ENCODE results near the gene TOGARAM1. TPM values are rescaled to one million over a fixed set of nuclear protein-coding genes. Genes with fewer than 3 reads are reported as not detected.

Gene TOGARAM1
- total RNA-seq, 4 donors from 2014 or later: 6.3 to 19.1 (median 9.7) TPM

GRCh38 chr14:44988694-44989093 lies 26.7 kb downstream of the TOGARAM1 start:
- no peak overlapping the region for H3K4me3 ChIP-seq

GRCh38 chr14:44989497-44990440 lies 27.8 kb downstream of the TOGARAM1 start:
- H3K27ac ChIP-seq: peak overlapping the region in 2 of 4 donors; percentile 13 to 34
- H3K27me3 ChIP-seq: no peaks in the 10 kb centered on the region
- H3K4me1 ChIP-seq: peaks cover 5 to 13% of the 10 kb centered on the region in 2 donors
- H3K36me3 ChIP-seq: no peaks in the 10 kb centered on the region
- DNase-seq: no peak
- no peak overlapping the region for H3K4me3 ChIP-seq
- no peak for ATAC-seq
- in situ Hi-C loops (cut with MboI; ENCODE audit: low sequenced_read_pairs in 4 of 4): no loop called here
- TF ChIP-seq CTCF (IDR thresholded peaks at IDR 0.05 in 4 of 5, conservative IDR thresholded peaks at IDR 0.05 in 1 of 5): no peak
- TF ChIP-seq POLR2A (IDR thresholded peaks at IDR 0.05): peak in 1 of 2 donors; percentile 18
- no peaks in the 10 kb centered on the region for H3K9me3 ChIP-seq
- intact Hi-C loops (cut with DNase I; ENCODE audit: low total_unique reads): no loop called here

More at GRCh38 chr14:44988694-44989093, 26.7 kb downstream of the TOGARAM1 start:
- in situ Hi-C loops (cut with MboI; ENCODE audit: low sequenced_read_pairs in 4 of 4) (no loop called here), intact Hi-C loops (cut with DNase I; ENCODE audit: low total_unique reads) (no loop called here)
- Histone ChIP-seq H3K27me3 (no peaks in the 10 kb centered on the region), H3K36me3 (no peaks in the 10 kb centered on the region), H3K4me1 (peaks cover 5 to 13% of the 10 kb centered on the region in 2 donors), H3K27ac (peak overlapping the region in 3 of 4 donors; percentile 34 to 48 (median 37)), H3K9me3 (no peaks in the 10 kb centered on the region)
- peak; percentile 55 to 70 for ATAC-seq
- peak in 1 of 2 donors; percentile 29 for DNase-seq
- no peak for TF ChIP-seq POLR2A (IDR thresholded peaks at IDR 0.05)
- no peak for TF ChIP-seq CTCF (IDR thresholded peaks at IDR 0.05 in 4 of 5, conservative IDR thresholded peaks at IDR 0.05 in 1 of 5)

GRCh38 chr14:44990533-44990932 lies 28.5 kb downstream of the TOGARAM1 start:
- intact Hi-C loops (cut with DNase I; ENCODE audit: low total_unique reads) (no loop called here), in situ Hi-C loops (cut with MboI; ENCODE audit: low sequenced_read_pairs in 4 of 4) (no loop called here)
- Histone ChIP-seq H3K4me1 (peaks cover 5 to 13% of the 10 kb centered on the region in 2 donors), H3K4me3 (no peak overlapping the region), H3K36me3 (no peaks in the 10 kb centered on the region), H3K27ac (no peak overlapping the region), H3K9me3 (no peaks in the 10 kb centered on the region), H3K27me3 (no peaks in the 10 kb centered on the region)
- TF ChIP-seq CTCF (IDR thresholded peaks at IDR 0.05 in 4 of 5, conservative IDR thresholded peaks at IDR 0.05 in 1 of 5) (no peak), POLR2A (IDR thresholded peaks at IDR 0.05) (no peak)
- ATAC-seq: no peak
- no peak for DNase-seq

- in situ Hi-C loops (cut with MboI; ENCODE audit: low sequenced_read_pairs in 4 of 4): no loop called here
- no peak for ATAC-seq
- no peak overlapping the region for H3K27ac ChIP-seq
- no peaks in the 10 kb centered on the region for H3K36me3 ChIP-seq
- no peaks in the 10 kb centered on the region for H3K27me3 ChIP-seq
- intact Hi-C loops (cut with DNase I; ENCODE audit: low total_unique reads): no loop called here
- no peak overlapping the region for H3K4me3 ChIP-seq
- H3K9me3 ChIP-seq: no peaks in the 10 kb centered on the region
- DNase-seq: no peak
- no peaks in the 10 kb centered on the region for H3K4me1 ChIP-seq
- TF ChIP-seq CTCF (IDR thresholded peaks at IDR 0.05 in 4 of 5, conservative IDR thresholded peaks at IDR 0.05 in 1 of 5) (no peak), POLR2A (IDR thresholded peaks at IDR 0.05) (no peak)
Observed at GRCh38 chr14:44995196-44995595, 33.2 kb downstream of the TOGARAM1 start.

Measured in gastrocnemius medialis (tissue), 4 donors.